ENCODE data around the gene FUT2.
A peak's percentile ranks its signal among the peaks of the same experiment; 100 is the strongest.

FUT2 gene

GRCh38 chr19:48726556-48726955 is 30.8 kb downstream of the FUT2 start:
- H2AFZ ChIP-seq (ENCODE audit: low read length) = 0 out of 2 replicates have a peak overlapping the region, but pooled peaks have one; percentile 24
- H3K4me1 ChIP-seq (ENCODE audit: insufficient read depth, low read length, poor library complexity, severe bottlenecking) = peaks cover 16% of the 10 kb centered on the region
- no peak overlapping the region for H3K4me3 ChIP-seq (ENCODE audit: low read length, poor library complexity, severe bottlenecking)
- no peaks in the 10 kb centered on the region for H3K36me3 ChIP-seq (ENCODE audit: insufficient read depth, low read length)
- no peaks in the 10 kb centered on the region for H3F3A ChIP-seq (ENCODE audit: low read depth)
- H3K9ac ChIP-seq (ENCODE audit: low read depth, low read length, poor library complexity, severe bottlenecking) = no peak overlapping the region
- no peaks in the 10 kb centered on the region for H4K20me1 ChIP-seq (ENCODE audit: insufficient read depth, low read length, poor library complexity, severe bottlenecking)
- no peak overlapping the region for H3K4me2 ChIP-seq (ENCODE audit: low read depth, low read length, poor library complexity, severe bottlenecking)
- H3K9me3 ChIP-seq (ENCODE audit: insufficient read depth, low read depth, low read length) = no peaks in the 10 kb centered on the region
- no peak for TF ChIP-seq EZH2phosphoT487 (IDR thresholded peaks at IDR 0.05; ENCODE audit: borderline replicate concordance)
- TF ChIP-seq, protein P1, sequence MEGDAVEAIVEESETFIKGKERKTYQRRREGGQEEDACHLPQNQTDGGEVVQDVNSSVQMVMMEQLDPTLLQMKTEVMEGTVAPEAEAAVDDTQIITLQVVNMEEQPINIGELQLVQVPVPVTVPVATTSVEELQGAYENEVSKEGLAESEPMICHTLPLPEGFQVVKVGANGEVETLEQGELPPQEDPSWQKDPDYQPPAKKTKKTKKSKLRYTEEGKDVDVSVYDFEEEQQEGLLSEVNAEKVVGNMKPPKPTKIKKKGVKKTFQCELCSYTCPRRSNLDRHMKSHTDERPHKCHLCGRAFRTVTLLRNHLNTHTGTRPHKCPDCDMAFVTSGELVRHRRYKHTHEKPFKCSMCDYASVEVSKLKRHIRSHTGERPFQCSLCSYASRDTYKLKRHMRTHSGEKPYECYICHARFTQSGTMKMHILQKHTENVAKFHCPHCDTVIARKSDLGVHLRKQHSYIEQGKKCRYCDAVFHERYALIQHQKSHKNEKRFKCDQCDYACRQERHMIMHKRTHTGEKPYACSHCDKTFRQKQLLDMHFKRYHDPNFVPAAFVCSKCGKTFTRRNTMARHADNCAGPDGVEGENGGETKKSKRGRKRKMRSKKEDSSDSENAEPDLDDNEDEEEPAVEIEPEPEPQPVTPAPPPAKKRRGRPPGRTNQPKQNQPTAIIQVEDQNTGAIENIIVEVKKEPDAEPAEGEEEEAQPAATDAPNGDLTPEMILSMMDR (conservative IDR thresholded peaks at IDR 0.05; ENCODE audit: low read length) = no peak
- no peaks in the 10 kb centered on the region for H3K79me2 ChIP-seq (ENCODE audit: insufficient read depth, low read length)
- no peaks in the 10 kb centered on the region for H3K27me3 ChIP-seq (ENCODE audit: insufficient read depth, low read length, poor library complexity, severe bottlenecking)
- H3K9me2 ChIP-seq (replicated peaks; ENCODE audit: low read depth, low read length) = no peaks in the 10 kb centered on the region

DNA sequence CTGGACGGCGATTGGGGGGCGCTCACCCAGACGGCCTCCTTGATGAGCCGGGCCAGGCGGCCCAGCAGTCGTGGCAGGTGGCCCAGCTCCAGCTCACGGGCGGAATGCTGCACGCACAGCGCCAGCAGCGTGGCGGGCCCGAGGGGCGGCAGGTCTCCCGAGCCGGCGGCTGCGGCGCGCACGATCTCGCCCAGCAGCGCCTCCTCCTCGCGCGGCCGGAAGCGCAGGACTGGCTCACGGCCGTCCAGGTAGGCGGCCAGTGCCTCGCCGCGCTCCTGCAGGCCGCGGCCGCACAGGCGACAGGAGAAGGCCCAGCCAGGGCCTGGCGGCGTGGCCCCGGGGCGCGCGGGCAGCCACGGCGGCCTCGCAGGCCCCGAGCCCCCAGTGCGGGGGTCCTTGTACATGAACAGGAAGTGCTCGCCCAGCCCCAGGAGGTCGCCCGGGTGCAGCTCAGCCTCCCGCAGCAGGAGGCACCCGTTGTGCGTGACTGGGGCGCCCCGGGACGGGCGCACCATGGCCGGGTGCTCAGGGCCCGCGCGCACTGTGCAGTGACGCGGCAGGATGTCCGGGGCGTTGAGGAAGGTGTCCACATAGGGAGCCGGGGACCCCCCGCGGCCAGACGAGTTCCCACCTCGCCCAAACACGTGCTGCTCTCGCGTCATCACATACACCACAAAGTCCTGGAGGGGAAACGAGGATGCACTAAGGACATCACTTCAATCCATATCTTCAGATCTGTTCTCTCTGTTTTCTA is 33.3 kb downstream of the FUT2 start:
- Histone ChIP-seq H3K27me3 (ENCODE audit: insufficient read depth, low read length, poor library complexity, severe bottlenecking) (no peaks in the 10 kb centered on the region), H3K9ac (ENCODE audit: low read depth, low read length, poor library complexity, severe bottlenecking) (no peak overlapping the region), H3F3A (ENCODE audit: low read depth) (no peaks in the 10 kb centered on the region)

GRCh38 chr19:48731452-48731851 is 35.7 kb downstream of the FUT2 start:
- TF ChIP-seq, protein P1 (conservative IDR thresholded peaks at IDR 0.05; ENCODE audit: low read length) = no peak
- TF ChIP-seq EZH2phosphoT487 (IDR thresholded peaks at IDR 0.05; ENCODE audit: borderline replicate concordance) = no peak

More for the DNA sequence above, 33.3 kb downstream of the FUT2 start:
- Histone ChIP-seq H3K4me1 (ENCODE audit: insufficient read depth, low read length, poor library complexity, severe bottlenecking) (peaks cover 16% of the 10 kb centered on the region), H2AFZ (ENCODE audit: low read length) (no peak overlapping the region), H4K20me1 (ENCODE audit: insufficient read depth, low read length, poor library complexity, severe bottlenecking) (no peaks in the 10 kb centered on the region), H3K4me3 (ENCODE audit: low read length, poor library complexity, severe bottlenecking) (no peak overlapping the region), H3K79me2 (ENCODE audit: insufficient read depth, low read length) (no peaks in the 10 kb centered on the region), H3K4me2 (ENCODE audit: low read depth, low read length, poor library complexity, severe bottlenecking) (no peak overlapping the region), H3K36me3 (ENCODE audit: insufficient read depth, low read length) (no peaks in the 10 kb centered on the region), H3K9me2 (replicated peaks; ENCODE audit: low read depth, low read length) (no peaks in the 10 kb centered on the region), H3K9me3 (ENCODE audit: insufficient read depth, low read depth, low read length) (no peaks in the 10 kb centered on the region)
- TF ChIP-seq, protein P1 (conservative IDR thresholded peaks at IDR 0.05; ENCODE audit: low read length) = no peak
- TF ChIP-seq EZH2phosphoT487 (IDR thresholded peaks at IDR 0.05; ENCODE audit: borderline replicate concordance) = no peak

More at GRCh38 chr19:48731452-48731851, 35.7 kb downstream of the FUT2 start:
- peaks cover 3% of the 10 kb centered on the region for H3K4me1 ChIP-seq (ENCODE audit: insufficient read depth, low read length, poor library complexity, severe bottlenecking)
- no peaks in the 10 kb centered on the region for H3K27me3 ChIP-seq (ENCODE audit: insufficient read depth, low read length, poor library complexity, severe bottlenecking)
- no peaks in the 10 kb centered on the region for H3K9me3 ChIP-seq (ENCODE audit: insufficient read depth, low read depth, low read length)
- H4K20me1 ChIP-seq (ENCODE audit: insufficient read depth, low read length, poor library complexity, severe bottlenecking) = no peaks in the 10 kb centered on the region
- no peak overlapping the region for H2AFZ ChIP-seq (ENCODE audit: low read length)
- no peaks in the 10 kb centered on the region for H3F3A ChIP-seq (ENCODE audit: low read depth)
- no peaks in the 10 kb centered on the region for H3K79me2 ChIP-seq (ENCODE audit: insufficient read depth, low read length)
- H3K4me2 ChIP-seq (ENCODE audit: low read depth, low read length, poor library complexity, severe bottlenecking) = no peak overlapping the region
- no peak overlapping the region for H3K9ac ChIP-seq (ENCODE audit: low read depth, low read length, poor library complexity, severe bottlenecking)
- no peaks in the 10 kb centered on the region for H3K36me3 ChIP-seq (ENCODE audit: insufficient read depth, low read length)
- no peak overlapping the region for H3K4me3 ChIP-seq (ENCODE audit: low read length, poor library complexity, severe bottlenecking)
- no peaks in the 10 kb centered on the region for H3K9me2 ChIP-seq (replicated peaks; ENCODE audit: low read depth, low read length)

Measured in Loucy (cell line).